ENCODE results near the gene ZNF540.
"Not testable (repeated sequence)": the region's sequence is repeated elsewhere in the genome, so short reads cannot be mapped to it uniquely, and the experiment has no call there.

The ZNF540 gene

GRCh38 chr19:37655301-37655688, 60.6 kb downstream of the ZNF540 start, which contains the start of gene ZFP30:
TSS of gene ZFP30 (minus strand) at chr19:37655465. CDS start at chr19:37647822, 7,643 bp downstream.
- in situ Hi-C loops (cut with MboI; ENCODE audit: low pct_unique_long_range_greater_than_20kb, low sequenced_read_pairs, unreplicated experiment) = no loop called here

GRCh38 chr19:37655689-37656371, 61.2 kb downstream of the ZNF540 start:
- peak; percentile 87 for DNase-seq (ENCODE audit: low spot score)
- no peak for TF ChIP-seq CTCF (IDR thresholded peaks at IDR 0.05; ENCODE audit: extremely low read depth, insufficient read depth, missing control alignments)
- in situ Hi-C loops (cut with MboI; ENCODE audit: low pct_unique_long_range_greater_than_20kb, low sequenced_read_pairs, unreplicated experiment) = no loop called here

More at GRCh38 chr19:37655301-37655688, 60.6 kb downstream of the ZNF540 start, which contains the start of gene ZFP30:
- peak; percentile 79 for DNase-seq (ENCODE audit: low spot score)
- TF ChIP-seq CTCF (IDR thresholded peaks at IDR 0.05; ENCODE audit: extremely low read depth, insufficient read depth, missing control alignments) = no peak

GRCh38 chr19:37657157-37657556, 62.5 kb downstream of the ZNF540 start:
- in situ Hi-C loops (cut with MboI; ENCODE audit: low pct_unique_long_range_greater_than_20kb, low sequenced_read_pairs, unreplicated experiment); DNase-seq (ENCODE audit: low spot score): not testable (repeated sequence)

Data from GM13977 (cell line).